ENCODE measurements around the gene AASS.

DNA sequence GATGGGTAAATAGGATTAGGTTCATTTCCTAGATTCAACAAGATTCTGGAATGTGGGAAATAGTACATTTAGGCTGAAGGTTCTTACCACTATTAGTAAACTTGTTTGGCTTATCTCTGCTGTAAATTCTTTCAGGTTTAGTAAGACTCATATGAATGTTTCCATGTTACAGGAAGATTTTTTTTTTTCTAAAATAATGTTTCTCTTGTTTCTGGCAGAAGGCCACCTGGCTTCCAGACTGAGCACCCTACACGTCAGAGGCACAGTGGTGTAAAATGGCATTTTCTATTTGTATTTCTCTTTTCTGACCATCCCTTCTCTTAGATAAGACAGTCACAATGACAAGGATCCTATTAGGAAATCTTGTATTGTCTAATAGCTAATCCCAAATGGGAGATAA lies 22.7 kb upstream of the AASS start:
- TF ChIP-seq, protein P1, sequence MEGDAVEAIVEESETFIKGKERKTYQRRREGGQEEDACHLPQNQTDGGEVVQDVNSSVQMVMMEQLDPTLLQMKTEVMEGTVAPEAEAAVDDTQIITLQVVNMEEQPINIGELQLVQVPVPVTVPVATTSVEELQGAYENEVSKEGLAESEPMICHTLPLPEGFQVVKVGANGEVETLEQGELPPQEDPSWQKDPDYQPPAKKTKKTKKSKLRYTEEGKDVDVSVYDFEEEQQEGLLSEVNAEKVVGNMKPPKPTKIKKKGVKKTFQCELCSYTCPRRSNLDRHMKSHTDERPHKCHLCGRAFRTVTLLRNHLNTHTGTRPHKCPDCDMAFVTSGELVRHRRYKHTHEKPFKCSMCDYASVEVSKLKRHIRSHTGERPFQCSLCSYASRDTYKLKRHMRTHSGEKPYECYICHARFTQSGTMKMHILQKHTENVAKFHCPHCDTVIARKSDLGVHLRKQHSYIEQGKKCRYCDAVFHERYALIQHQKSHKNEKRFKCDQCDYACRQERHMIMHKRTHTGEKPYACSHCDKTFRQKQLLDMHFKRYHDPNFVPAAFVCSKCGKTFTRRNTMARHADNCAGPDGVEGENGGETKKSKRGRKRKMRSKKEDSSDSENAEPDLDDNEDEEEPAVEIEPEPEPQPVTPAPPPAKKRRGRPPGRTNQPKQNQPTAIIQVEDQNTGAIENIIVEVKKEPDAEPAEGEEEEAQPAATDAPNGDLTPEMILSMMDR (IDR thresholded peaks at IDR 0.05) = no peak
- no peak for TF ChIP-seq POLR2A (IDR thresholded peaks at IDR 0.05; ENCODE audit: low read depth)
